ENCODE measurements around the gene IKZF4.
A peak's percentile ranks its signal among the peaks of the same experiment; 100 is the strongest.

Gene IKZF4

DNA sequence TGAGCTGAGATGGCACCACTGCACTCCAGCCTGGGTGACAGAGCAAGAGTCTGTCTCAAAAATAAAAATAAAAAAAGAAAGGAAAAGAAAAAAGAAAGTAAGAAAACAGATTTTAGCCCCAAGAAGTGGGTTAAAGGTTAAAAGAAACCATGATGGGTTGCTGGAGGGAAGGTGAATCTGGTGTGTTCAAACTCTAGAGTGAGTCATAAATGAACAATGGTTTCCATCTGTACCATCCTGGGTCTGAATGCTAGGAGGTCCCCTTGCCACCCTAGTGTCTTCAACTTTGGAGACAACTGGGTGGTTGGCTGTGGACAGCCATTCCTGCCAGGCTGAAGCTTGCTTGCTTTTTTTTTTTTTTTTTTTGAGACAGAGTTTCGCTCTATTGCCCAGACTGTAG is 19.3 kb downstream of the IKZF4 start:
- TF ChIP-seq, protein P1, sequence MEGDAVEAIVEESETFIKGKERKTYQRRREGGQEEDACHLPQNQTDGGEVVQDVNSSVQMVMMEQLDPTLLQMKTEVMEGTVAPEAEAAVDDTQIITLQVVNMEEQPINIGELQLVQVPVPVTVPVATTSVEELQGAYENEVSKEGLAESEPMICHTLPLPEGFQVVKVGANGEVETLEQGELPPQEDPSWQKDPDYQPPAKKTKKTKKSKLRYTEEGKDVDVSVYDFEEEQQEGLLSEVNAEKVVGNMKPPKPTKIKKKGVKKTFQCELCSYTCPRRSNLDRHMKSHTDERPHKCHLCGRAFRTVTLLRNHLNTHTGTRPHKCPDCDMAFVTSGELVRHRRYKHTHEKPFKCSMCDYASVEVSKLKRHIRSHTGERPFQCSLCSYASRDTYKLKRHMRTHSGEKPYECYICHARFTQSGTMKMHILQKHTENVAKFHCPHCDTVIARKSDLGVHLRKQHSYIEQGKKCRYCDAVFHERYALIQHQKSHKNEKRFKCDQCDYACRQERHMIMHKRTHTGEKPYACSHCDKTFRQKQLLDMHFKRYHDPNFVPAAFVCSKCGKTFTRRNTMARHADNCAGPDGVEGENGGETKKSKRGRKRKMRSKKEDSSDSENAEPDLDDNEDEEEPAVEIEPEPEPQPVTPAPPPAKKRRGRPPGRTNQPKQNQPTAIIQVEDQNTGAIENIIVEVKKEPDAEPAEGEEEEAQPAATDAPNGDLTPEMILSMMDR (IDR thresholded peaks at IDR 0.05) = no peak

DNA sequence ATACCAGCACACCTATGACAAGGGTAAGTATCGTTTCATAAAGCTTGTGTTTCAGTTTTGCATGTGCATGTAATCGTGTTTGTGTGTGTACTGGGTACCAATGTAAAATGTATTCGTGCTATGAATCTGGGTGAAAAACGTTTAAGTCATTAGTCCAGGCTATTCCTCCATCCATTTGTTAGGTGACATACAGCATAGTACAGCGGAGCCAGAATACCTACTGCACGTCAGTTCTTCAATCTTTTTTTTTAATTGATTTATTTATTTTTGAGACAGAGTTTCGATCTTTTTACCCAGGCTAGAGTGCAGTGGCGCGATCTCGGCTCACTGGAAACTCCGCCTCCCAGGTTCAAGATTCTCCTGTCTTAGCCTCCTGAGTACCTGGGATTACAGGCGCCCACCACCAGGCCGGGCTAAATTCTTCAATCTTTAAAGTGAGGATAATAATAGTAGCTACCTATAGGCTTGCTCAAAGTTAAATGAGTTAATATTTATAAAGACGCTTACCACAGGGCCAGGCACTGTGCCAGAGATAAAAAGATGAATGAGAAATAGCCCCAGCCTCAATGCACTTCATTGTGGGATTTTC is 20.2 kb downstream of the IKZF4 start:
- TF ChIP-seq, protein P1 (IDR thresholded peaks at IDR 0.05) = no peak

DNA sequence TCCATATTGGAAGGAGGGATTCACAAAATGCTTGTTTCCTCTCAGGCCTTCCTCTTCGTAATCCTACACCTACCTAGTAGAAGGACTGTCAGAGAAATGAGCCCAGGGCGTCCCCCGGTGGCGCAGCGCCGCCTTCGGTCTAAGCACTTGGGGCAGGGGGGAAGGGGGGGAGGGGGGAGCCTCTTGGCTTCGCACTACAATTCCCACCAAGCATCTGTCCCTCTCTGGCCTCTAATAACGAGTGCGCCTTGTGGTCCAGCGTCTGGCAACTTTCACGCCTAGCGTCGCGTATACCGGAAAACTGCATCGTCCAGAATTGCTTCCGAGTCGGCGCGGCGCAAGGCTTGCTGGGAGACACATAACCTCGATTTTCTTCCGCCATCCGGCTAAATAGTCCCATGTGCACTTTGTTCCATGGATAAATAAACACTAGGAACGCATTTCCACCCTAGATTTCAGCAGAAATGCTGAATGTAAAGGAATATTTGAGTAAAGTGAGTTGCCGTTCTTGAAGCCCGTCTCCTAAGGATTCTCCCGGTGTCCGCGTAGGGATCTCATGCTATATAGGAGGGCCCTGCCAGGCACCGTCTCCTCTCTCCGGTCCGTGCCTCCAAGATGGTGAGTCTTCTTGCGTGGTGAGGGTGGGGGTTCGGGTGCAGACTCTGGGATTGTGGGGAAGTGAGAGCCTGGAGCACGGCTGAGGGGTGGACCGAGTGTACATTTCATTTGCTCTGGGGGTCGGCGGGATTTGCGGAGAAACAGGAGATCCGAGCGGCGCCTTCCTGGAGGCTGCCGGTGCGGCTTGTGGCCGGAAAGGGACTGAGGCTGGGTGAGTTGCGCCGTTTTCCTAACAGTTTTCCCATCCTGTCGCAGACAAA is 20.9 kb downstream of the IKZF4 start, which contains the start of gene RPS26:
RPS26 (plus strand) TSS at position 367 of the 878 bp plus-strand sequence; CDS start at position 616, 249 bp downstream.
- TF ChIP-seq, protein P1 (IDR thresholded peaks at IDR 0.05) = peak; percentile 64

DNA sequence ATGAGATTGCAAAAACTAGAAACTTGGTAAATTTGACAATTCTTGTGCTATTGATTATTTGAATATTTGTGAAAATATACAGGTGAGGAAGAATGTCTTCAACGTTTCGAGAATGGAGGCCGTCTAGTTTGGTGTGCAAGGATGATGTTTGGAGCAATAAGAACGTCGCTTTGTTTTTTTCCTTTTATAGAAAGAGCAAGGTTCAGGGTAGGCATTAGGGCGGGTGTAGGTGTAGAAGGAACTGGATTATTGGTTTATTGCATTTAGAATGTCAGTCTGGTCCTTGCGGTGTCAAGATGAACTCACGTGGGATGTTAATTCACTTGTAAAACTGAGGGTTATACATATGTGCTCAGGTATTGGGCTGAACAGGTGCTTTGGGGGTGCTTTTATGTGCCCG is 22.0 kb downstream of the IKZF4 start:
- TF ChIP-seq, protein P1 (IDR thresholded peaks at IDR 0.05) = no peak

DNA sequence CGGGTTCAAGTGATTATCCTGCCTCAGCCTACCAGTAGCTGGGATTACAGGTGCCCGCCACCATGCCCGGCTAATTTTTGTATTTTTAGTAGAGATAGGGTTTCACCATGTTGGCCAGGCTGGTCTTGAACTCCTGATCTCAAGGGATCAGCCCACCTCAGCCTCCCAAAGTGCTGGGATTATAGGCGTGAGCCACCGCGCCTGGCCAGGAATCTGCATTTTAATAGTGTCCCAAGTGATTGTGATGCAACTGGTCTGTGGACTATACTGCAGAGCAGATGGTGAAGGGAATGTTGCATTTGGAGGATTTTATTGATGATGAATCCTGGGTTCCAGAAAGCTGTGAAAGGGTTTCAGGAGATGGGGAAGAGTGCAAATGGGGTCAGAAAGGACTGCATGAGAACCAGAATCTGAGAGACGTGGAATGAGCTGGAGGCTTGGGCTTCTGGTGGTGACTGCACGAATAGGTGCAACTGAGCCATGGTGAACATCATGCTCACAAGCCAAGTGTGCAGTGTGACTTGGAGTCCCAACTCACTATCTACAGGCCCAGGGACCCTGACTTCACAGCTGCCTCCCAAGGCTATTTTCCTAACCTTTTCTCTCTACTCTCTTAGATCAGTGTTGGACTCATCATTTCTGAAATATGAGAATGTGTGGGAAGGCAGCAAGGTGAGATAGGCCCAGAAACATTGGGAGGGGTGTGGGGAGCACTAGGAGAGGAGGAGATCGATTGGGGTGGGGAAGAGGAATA is 25.4 kb downstream of the IKZF4 start:
- TF ChIP-seq, protein P1 (IDR thresholded peaks at IDR 0.05) = no peak

DNA sequence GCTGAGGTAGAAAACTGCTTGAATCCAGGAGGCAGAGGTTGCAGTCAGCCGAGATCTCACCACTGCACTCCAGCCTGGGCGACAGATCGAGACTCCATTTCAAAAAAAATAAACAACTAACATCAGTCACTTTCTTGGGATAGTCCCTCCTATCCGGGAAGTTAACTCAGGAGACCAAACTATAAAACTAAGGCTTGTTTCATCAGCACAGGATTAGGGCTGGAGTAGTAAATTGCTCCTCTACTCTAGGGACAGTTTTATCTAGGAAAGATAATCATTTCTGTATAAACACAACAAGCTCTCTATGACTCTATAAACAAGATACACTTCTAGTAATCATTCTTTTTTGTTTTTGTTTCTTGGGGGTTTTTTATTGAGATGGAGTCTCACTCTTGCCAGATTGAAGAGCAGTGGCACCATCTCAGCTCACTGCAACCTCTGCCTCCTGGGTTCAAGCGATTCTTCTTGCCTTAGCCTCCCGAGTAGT is 32.6 kb downstream of the IKZF4 start:
- TF ChIP-seq, protein P1 (IDR thresholded peaks at IDR 0.05) = no peak

DNA sequence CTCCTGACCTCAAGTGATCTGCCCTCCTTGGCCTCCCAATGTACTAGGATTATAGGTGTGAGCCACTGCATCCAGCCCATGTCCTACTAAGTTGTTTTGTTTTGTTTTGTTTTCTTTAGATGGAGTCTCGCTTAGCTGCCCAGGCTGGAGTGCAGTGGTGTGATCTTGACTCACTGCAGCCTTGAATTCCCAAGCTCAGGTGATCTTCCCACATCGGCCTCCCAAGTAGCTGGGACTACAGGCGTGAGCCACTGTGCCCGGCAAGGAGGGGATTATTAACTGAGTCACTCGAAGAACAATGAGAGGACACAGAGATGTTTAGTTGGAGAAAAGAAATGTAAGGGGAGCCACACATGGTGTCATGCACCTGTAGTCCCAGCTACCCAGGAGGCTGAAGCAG is 41.1 kb downstream of the IKZF4 start:
- TF ChIP-seq, protein P1 (IDR thresholded peaks at IDR 0.05) = no peak
